Measurements from ENCODE around the gene C1orf159.

Gene C1orf159

DNA sequence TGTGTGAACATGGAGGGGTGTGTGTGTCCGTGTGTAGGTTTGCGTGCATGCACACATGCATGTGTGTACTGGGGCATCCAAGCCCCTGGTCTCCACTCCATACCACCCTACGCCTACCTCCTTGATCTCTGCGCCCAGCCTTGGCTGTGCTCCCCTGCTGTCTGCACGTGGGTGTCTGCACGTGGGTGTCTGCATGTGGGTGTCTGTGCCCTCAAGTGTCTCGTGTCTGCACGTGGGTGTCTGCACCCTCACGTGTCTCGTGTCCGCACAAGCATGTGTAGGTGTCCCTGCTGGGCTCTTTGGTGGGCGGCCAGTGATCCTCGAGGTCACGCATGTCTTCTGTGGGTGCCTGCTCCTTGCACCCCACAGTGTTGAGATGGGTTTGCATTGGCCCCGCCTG is 62.9 kb downstream of the C1orf159 start:
- DNase-seq (ENCODE audit: low read depth) = no peak

DNA sequence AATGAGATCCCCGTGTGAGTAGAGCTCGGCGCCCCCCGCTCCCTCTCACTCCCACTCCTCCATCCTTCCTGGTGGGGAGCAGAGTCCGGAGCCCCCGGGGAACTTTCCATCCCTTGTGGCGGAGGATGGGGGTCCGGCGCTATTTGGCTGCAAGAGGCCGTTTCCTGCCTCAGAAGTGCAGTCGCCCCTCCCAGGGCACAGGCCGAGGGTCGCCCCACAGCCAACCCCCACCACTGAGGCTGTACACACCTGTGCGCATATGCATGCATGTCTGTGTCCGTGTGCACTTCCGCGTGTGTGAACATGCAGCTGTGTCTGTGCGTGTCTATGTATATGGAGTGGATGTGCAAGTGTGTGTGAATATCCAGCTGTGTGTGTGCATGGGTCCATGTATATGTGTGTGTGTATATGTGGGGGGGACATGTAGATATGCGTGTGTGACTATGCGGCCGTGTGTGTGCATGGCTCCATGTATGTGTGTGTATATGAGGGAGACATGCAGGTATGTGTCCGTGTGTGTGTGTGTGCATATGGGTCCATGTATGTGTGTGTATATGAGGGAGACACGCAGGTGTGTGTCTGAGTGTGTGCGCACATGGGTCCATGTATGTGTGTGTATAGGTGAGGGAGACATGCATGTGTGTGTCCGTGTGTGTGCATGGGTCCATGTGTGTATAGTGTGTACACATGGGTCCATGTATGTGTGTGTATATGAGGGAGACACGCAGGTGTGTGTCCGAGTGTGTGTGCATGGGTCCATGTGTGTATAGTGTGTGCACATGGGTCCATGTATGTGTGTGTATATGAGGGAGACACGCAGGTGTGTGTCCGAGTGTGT is 63.7 kb downstream of the C1orf159 start:
- no peak for DNase-seq (ENCODE audit: low read depth)

DNA sequence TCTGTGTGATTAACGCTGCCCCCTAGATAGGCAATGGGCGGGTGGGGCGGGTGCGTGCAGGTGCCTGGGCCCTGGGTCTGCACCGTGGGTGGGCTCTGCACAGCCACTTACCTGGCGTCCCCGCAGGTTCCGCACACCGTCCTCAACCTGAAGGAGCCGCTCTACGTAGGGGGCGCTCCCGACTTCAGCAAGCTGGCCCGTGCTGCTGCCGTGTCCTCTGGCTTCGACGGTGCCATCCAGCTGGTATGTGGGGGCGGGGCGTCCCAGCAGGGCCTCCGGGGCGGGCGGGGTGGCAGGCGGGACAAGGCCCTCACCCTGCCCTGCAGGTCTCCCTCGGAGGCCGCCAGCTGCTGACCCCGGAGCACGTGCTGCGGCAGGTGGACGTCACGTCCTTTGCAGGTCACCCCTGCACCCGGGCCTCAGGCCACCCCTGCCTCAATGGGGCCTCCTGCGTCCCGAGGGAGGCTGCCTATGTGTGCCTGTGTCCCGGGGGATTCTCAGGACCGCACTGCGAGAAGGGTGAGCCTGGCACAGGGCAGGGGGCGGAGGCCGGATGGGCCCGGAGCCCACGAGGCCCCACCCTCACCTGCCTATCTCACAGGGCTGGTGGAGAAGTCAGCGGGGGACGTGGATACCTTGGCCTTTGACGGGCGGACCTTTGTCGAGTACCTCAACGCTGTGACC is 64.6 kb downstream of the C1orf159 start:
- DNase-seq (ENCODE audit: low read depth) = no peak

DNA sequence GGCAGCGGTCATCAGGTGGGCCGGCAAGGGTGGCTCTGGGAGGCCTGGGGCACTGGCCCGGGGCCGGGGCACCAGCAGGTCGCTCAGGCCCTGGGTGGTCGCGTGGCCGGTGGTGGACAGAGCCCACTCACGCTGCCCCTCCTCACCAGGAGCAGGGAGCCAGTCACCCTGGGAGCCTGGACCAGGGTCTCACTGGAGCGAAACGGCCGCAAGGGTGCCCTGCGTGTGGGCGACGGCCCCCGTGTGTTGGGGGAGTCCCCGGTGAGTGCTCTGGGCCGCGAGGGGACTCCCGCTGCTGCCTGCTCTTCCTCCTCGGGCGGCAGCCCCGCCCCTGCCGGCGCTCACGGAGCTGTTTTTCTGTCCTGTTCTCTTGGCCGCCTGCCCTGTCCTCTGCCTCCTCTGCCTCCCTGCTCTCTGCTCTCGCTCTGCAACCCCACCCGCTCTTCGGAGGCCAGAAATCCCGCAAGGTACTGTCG is 65.3 kb downstream of the C1orf159 start:
- no peak for DNase-seq (ENCODE audit: low read depth)

DNA sequence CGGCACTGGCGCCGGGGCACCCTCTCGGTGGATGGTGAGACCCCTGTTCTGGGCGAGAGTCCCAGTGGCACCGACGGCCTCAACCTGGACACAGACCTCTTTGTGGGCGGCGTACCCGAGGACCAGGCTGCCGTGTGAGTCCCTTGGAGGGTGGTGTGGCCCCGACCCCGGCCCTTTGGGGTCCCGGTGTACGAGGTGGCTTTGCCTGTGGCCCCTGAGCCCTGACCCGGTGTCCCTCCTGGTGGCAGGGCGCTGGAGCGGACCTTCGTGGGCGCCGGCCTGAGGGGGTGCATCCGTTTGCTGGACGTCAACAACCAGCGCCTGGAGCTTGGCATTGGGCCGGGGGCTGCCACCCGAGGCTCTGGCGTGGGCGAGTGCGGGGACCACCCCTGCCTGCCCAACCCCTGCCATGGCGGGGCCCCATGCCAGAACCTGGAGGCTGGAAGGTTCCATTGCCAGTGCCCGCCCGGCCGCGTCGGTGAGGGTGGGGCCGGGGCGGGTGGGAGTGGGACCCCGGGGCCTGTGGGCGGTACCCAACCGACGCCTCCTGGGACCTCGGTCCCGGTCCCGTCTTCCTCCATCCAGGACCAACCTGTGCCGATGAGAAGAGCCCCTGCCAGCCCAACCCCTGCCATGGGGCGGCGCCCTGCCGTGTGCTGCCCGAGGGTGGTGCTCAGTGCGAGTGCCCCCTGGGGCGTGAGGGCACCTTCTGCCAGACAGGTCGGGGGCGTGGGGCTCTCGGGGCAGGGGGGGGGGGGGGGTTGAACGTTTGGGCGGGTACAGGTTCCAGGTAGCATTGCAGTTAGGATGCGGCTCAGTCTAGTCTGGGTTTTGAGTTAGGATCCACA is 66.3 kb downstream of the C1orf159 start:
- no peak for DNase-seq (ENCODE audit: low read depth)

DNA sequence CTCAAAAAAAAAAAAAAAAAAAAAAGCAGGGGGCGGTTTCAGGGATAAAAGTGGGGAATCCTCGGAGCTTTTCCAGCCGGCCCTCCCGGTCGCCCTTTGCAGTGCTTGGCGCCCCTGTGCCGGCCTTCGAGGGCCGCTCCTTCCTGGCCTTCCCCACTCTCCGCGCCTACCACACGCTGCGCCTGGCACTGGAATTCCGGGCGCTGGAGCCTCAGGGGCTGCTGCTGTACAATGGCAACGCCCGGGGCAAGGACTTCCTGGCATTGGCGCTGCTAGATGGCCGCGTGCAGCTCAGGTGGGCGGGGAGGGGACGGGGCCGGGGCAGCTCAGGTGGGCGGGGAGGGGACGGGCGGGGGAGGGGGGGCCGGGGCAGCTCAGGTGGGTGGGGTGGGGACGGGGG is 67.1 kb downstream of the C1orf159 start:
- DNase-seq (ENCODE audit: low read depth) = no peak

DNA sequence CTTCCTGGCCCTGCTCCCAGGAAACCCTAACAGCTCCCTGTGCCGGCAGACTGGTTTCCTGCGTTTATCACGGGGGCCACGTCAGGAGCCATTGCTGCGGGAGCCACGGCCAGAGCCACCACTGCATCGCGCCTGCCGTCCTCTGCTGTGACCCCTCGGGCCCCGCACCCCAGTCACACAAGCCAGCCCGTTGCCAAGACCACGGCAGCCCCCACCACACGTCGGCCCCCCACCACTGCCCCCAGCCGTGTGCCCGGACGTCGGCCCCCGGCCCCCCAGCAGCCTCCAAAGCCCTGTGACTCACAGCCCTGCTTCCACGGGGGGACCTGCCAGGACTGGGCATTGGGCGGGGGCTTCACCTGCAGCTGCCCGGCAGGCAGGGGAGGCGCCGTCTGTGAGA is 67.9 kb downstream of the C1orf159 start:
- no peak for DNase-seq (ENCODE audit: low read depth)

DNA sequence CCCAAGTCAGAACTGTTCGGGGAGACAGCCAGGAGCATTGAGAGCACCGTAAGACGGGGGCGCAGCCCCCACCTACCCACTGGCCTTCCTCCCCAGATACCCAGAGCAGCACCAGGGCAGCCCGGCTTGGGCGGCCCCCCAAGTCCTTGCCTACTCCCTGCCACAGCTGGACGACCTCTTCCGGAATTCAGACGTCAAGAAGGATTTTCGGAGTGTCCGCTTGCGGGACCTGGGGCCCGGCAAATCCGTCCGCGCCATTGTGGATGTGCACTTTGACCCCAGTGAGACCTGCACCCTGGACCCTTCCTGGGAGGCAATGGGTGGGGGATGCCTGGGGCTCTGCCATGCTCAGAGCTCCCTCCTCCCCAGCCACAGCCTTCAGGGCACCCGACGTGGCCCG is 68.5 kb downstream of the C1orf159 start:
- no peak for DNase-seq (ENCODE audit: low read depth)

DNA sequence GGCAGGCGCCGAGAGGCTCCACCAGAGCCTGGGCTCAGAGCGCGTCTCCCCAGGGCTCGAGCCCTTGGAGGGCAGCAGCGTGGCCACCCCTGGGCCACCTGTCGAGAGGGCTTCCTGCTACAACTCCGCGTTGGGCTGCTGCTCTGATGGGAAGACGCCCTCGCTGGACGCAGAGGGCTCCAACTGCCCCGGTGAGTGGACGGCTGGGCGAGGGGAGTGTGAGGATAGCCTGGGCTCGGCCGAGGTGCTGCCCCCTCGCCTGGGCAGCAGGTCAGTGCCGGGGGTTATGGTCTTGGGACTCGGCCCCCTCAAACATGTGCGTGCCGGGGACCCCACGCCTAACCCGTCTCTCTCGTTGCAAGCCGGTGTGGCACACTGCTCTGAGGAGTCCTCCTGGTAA is 69.1 kb downstream of the C1orf159 start:
- DNase-seq (ENCODE audit: low read depth) = no peak

DNA sequence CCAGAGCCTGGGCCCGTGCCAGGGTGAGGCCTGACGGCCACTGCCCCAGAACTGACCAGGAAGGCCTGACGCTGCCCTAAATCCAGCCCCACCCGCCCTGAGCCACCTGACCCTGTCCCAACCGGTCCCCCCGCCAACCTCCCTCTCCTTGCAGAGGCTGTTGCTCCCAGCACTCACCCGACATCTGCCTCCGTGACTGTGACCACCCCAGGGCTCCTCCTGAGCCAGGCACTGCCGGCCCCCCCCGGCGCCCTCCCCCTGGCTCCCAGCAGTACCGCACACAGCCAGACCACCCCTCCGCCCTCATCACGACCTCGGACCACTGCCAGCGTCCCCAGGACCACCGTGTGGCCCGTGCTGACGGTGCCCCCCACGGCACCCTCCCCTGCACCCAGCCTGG is 69.6 kb downstream of the C1orf159 start:
- no peak for DNase-seq (ENCODE audit: low read depth)

DNA sequence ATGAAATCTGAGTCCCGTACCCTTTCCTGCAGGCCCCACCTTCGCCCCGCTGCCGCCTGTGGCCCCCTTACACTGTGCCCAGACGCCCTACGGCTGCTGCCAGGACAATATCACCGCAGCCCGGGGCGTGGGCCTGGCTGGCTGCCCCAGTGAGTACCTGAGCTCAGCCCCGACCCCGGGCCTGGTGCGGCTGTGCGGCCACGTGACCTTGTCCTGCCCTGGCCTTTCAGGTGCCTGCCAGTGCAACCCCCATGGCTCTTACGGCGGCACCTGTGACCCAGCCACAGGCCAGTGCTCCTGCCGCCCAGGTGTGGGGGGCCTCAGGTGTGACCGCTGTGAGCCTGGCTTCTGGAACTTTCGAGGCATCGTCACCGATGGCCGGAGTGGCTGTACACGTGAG is 70.8 kb downstream of the C1orf159 start:
- DNase-seq (ENCODE audit: low read depth) = no peak

DNA sequence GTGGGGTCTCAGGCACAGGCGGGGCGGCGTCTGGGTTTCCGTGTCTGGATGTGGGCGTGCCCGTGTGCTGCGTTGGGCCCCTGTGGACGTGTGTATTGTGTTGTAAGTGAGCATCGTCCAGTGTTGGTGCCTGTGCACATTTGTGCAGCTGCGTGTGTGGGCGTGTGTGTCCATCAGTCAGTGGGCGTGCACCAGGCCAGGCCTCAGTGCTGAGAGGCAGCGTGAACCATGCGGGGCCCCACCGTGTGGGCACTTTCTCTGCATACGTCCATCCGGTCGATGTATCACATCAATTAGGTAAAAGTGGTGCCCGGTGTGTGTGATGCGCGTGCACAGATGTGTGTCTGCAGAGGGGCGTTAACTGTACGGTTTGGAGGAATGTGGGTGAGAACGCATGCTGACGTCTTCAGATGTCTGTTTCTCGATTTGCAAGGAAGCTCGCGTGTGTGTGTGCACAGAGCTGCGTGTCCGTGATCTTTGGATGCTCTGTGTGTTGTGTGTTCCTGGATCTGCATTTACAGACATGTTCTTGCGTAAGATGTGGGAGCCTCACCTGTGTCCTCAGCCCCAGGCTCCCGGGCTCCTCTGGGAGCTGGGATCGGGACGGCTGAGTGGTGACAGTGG is 71.3 kb downstream of the C1orf159 start:
- DNase-seq (ENCODE audit: low read depth) = no peak

DNA sequence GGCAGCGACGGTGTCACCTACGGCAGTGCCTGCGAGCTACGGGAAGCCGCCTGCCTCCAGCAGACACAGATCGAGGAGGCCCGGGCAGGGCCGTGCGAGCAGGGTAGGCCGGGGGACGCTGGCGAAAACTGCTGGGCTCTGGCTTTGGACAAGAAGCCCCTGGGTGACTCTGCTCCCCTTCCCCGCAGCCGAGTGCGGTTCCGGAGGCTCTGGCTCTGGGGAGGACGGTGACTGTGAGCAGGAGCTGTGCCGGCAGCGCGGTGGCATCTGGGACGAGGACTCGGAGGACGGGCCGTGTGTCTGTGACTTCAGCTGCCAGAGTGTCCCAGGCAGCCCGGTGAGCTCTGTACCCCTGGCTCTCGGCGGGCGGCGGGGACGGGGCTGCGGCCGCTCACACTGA is 72.0 kb downstream of the C1orf159 start:
- no peak for DNase-seq (ENCODE audit: low read depth)

DNA sequence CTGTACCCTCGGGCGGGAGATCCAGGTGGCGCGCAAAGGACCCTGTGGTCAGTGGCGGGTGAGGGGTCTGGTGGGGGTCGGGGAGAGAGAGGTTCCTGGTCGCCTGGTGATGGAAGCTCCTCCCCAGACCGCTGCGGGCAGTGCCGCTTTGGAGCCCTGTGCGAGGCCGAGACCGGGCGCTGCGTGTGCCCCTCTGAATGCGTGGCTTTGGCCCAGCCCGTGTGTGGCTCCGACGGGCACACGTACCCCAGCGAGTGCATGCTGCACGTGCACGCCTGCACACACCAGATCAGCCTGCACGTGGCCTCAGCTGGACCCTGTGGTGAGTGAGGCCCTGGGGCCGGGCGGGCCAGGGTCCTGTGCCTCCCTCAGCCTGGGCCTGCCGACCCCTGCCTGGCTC is 72.5 kb downstream of the C1orf159 start:
- no peak for DNase-seq (ENCODE audit: low read depth)

DNA sequence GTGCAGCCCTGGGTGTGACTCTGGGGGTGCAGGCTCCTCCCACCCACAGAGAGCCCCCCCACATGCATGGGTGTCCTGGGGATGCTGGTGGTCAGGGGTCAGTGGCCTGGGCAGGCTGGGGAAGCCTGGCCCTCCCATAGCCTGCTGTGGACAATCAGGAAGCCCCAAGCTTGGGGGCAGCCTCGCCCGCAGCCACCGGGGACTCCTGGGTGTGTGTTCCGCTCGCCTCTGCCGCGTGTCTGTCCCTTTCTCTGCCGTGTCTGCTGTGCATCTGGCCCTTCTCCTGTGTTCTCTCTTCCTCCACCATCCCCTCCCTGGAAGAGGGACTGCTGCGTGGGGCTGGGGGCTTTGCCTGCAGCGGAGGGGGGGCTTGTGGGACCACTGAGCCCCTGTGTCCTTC is 73.1 kb downstream of the C1orf159 start:
- DNase-seq (ENCODE audit: low read depth) = no peak

DNA sequence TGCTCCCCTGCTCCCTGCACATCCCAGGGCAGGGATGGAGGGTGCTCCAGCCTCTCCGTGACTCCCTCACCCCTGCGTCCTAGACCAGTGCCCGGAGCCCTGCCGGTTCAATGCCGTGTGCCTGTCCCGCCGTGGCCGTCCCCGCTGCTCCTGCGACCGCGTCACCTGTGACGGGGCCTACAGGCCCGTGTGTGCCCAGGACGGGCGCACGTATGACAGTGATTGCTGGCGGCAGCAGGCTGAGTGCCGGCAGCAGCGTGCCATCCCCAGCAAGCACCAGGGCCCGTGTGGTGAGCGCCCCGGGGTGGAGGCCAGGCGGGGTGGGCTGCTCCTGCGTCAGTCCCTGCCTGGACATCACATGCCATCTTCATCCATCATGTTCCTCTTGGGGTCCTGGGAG is 74.0 kb downstream of the C1orf159 start:
- no peak for DNase-seq (ENCODE audit: low read depth)

DNA sequence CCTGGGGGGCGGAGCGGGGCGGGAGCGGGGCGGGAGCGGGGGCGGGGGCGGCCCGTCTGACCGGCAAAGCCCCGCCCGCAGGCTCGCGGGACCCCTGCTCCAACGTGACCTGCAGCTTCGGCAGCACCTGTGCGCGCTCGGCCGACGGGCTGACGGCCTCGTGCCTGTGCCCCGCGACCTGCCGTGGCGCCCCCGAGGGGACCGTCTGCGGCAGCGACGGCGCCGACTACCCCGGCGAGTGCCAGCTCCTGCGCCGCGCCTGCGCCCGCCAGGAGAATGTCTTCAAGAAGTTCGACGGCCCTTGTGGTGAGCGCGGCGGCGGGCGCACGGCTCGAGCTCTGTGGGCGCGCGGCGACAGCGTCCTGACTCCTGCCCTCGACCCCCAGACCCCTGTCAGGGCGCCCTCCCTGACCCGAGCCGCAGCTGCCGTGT is 74.8 kb downstream of the C1orf159 start:
- DNase-seq (ENCODE audit: low read depth) = no peak

DNA sequence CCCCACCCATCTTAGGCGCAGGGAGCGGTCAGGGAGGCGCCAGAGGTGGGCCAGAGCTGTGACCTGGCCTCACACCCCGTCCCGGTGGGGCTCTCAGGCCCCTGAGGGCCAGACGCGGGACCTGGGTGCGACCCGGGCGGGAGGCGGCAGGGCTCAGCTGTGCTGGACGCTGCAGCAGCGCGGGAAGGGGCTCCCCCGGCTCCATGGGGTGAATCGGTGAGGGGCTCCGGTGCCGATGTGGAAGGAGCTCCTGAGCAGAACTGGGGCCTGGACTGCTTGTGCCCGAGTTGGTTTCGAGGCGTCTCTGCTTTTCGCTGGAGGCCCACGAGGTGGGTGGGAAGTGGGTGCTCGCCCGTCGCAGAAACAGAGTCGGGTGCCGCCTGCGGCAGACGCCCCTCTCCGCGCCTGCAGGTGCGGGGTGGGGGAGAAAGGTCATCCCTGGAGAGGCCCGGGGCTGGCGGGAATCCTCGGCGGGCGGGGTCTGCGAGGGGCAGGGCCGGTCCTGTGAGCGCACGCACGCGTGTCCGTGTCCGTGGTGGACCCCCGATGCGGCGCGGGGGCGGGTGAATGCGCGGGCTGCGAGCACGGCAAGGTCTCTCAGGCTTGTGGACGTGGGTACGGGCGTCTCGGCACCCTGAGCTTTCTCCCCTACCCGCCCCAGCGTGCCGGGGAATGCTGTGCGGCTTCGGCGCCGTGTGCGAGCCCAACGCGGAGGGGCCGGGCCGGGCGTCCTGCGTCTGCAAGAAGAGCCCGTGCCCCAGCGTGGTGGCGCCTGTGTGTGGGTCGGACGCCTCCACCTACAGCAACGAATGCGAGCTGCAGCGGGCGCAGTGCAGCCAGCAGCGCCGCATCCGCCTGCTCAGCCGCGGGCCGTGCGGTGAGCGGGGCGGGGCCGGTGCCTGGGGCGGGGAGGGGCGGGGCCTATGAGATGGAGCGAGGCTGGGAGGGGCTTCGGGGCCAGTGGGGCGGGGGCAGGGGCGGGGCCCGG is 75.6 kb downstream of the C1orf159 start:
- DNase-seq (ENCODE audit: low read depth) = peak; percentile 54

DNA sequence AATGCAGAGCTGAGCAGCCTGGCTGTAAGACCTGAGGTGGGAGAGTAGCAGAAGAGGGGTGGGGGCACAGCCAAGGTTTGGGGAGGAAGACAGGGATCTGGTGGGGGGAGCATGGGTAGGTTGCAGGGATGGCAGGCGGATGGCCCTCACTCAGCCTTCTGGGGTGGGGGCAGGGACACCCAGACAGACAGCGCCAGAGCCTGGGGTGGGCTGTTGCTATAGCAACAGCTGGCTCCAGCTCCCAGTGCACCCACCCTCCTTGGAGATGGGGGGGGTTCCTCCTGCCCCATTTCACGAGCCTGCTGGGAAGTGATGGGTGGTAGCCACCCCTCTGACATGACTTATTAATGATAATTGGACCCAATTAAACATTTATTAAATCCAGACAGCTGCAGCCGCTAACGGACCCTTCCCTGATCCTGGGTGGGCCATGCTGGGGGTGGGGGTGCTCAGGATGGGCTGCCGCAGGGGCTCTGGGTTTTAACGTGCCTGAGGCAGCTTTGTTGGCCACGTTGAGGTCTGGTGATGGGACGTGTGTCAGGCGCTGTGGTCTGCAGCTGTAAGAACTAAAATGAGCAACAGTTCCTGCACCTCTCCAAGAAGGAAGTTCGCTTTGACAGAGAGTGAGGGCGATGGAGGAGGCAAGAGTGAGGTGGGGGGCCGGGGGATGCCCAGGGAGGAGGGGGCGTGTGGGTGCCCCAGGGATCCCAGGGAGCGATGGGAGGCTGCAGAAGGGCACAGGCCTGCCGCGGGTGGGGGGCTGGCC is 76.6 kb downstream of the C1orf159 start:
- DNase-seq (ENCODE audit: low read depth) = no peak

DNA sequence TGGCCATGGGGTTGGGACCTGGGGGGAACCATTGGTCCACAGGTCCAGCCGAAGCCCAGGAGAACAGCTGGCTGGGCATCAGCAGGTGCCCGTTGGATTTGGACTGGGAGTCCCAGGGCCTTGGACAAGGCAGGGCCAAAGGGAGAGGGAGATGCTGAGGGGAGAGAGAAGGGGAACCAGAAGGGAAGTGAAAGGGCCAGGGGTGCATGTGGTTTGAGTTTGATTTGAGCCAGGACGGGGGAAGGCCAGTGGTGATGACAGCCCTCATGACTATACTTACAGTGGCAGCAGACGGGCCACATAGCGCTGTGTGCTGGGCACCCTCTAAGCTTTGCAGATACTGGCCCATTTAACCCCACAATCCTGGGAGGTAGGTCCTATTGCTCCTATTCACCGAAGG is 77.2 kb downstream of the C1orf159 start:
- DNase-seq (ENCODE audit: low read depth) = no peak

Measured in stimulated activated CD8-positive, alpha-beta memory T cell treated with anti-CD3 and anti-CD28 coated beads, Interleukin-12 subunit alpha, Interleukin-12 subunit beta, amount 100 ng/mL, for 1 hour (primary cell).